ENCODE data around the gene CAMTA1. TPM values are rescaled to one million over a fixed set of nuclear protein-coding genes. Genes with fewer than 3 reads are reported as not detected.

CAMTA1 gene
- total and polyA plus RNA-seq, 4 donors = 48.1 to 140 (median 52.3) TPM

DNA sequence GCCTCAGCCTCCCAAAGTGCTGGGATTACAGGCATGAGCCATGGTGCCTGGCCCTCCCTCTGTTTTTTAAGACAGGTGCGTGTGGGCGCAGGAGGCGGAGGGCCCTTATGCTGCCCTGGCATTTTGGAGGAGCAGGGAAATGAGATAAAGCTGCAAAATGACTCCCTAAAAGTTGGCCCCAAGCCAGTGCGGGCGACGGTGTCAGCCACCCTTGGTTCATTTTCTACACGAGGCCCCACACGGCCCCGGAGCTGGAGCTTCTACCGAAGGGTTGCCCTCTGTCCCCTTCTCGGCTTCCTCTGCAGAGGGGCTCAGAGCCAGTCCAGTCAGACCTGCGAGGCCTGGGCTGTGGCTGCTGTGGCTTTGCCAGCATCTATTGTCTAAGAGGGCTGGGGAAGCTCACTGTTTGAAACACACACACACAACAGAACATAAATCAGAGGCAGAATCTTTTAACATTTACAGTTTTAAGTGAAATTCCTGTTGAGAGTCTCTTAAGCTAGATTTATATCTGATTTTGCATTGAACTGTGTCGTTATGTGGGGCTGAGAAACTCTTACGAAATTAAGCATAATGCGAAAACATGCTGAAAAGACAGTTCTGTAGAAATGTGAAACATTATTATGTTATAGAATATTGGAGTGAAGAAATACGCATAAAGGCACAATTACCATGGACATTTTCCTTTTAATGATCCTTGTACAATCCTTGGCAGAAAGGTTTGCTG lies 255.9 kb downstream of the CAMTA1 start:
- Histone ChIP-seq H3K36me3 (ENCODE audit: control insufficient read depth in 4 of 4, insufficient read depth in 4 of 4, low read length in 4 of 4) (no peaks in the 10 kb centered on the region), H3K4me3 (no peak overlapping the region), H3K27ac (ENCODE audit: low read depth in 1 of 2, low read length in 1 of 2) (no peak overlapping the region), H3K27me3 (ENCODE audit: control insufficient read depth in 3 of 3, insufficient read depth in 3 of 3, low read length in 2 of 3) (peaks cover 0 to 13% (median 0%) of the 10 kb centered on the region in 3 donors), H3K9ac (ENCODE audit: insufficient read depth in 1 of 2, low read length in 2 of 2) (no peak overlapping the region), H3K9me3 (ENCODE audit: control insufficient read depth in 4 of 4, insufficient read depth in 3 of 4, low read length in 3 of 4) (no peaks in the 10 kb centered on the region), H3K4me1 (ENCODE audit: control insufficient read depth in 5 of 5, insufficient read depth in 5 of 5, low read length in 5 of 5) (no peaks in the 10 kb centered on the region)
- ATAC-seq (ENCODE audit: insufficient read depth, low FRiP score) (no peak), DNase-seq (peak in 1 of 3 donors; percentile 7)
- WGBS, 2 donors = 69 to 77% methylated on average over 16 of the region's 16 CpGs
- TF ChIP-seq, protein P1, sequence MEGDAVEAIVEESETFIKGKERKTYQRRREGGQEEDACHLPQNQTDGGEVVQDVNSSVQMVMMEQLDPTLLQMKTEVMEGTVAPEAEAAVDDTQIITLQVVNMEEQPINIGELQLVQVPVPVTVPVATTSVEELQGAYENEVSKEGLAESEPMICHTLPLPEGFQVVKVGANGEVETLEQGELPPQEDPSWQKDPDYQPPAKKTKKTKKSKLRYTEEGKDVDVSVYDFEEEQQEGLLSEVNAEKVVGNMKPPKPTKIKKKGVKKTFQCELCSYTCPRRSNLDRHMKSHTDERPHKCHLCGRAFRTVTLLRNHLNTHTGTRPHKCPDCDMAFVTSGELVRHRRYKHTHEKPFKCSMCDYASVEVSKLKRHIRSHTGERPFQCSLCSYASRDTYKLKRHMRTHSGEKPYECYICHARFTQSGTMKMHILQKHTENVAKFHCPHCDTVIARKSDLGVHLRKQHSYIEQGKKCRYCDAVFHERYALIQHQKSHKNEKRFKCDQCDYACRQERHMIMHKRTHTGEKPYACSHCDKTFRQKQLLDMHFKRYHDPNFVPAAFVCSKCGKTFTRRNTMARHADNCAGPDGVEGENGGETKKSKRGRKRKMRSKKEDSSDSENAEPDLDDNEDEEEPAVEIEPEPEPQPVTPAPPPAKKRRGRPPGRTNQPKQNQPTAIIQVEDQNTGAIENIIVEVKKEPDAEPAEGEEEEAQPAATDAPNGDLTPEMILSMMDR (IDR thresholded peaks at IDR 0.05; ENCODE audit: control extremely low read depth, extremely low read depth) = no peak

DNA sequence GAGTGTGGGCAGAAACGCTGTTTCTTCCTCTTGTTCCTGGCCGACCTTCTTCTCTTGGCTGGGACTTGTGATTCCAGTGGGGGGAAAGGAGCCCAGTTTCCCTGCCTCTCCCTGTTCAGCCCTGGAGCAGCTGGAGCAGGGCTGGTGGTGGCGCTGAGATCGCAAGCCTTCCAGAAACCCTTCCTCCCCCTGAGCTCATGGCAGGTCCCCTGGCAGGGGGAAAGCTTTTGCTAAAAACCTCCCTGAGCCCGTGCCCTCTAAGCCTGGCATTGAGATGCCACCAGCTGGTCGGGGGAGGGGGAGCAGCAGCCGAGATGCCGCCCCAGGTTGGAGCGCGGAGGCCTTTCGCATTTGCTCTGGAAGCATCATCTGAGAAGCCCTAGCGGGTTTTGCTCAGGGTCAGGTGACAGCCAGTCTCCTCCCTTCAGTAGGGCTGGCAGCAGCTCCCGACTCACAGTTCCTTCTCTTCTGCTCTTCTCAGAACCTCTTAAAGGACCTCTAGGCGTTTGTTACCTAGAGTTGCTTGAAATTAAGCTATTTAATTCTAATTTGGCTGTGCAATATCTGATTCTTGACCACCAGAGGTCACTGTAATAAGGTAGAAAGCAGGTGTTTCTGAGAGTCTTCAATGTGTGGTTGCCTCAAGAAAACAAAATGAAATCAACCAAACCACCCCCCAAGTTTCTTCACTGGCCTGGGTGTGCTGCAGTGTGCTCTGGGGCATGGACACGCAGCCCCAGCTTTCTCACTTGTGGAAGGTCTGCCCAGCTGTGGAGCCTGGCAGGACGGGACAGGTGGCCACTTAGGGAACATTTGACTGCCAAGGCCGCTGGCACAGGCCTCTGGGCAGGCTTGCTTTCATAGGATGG lies 257.3 kb downstream of the CAMTA1 start:
- Histone ChIP-seq H3K4me3 (no peak overlapping the region), H3K9ac (ENCODE audit: insufficient read depth in 1 of 2, low read length in 2 of 2) (no peak overlapping the region), H3K9me3 (ENCODE audit: control insufficient read depth in 4 of 4, insufficient read depth in 3 of 4, low read length in 3 of 4) (peaks cover 0 to 4% (median 1%) of the 10 kb centered on the region in 4 donors), H3K4me1 (ENCODE audit: control insufficient read depth in 5 of 5, insufficient read depth in 5 of 5, low read length in 5 of 5) (no peaks in the 10 kb centered on the region), H3K27ac (ENCODE audit: low read depth in 1 of 2, low read length in 1 of 2) (no peak overlapping the region), H3K36me3 (ENCODE audit: control insufficient read depth in 4 of 4, insufficient read depth in 4 of 4, low read length in 4 of 4) (no peaks in the 10 kb centered on the region), H3K27me3 (ENCODE audit: control insufficient read depth in 3 of 3, insufficient read depth in 3 of 3, low read length in 2 of 3) (peaks cover 0 to 13% (median 0%) of the 10 kb centered on the region in 3 donors)
- TF ChIP-seq, protein P1 (IDR thresholded peaks at IDR 0.05; ENCODE audit: control extremely low read depth, extremely low read depth) = no peak
- WGBS, 2 donors = 62 to 65% methylated on average over 17 of the region's 17 CpGs
- DNase-seq (peak in 2 of 3 donors; percentile 16 to 35), ATAC-seq (ENCODE audit: insufficient read depth, low FRiP score) (no peak)

DNA sequence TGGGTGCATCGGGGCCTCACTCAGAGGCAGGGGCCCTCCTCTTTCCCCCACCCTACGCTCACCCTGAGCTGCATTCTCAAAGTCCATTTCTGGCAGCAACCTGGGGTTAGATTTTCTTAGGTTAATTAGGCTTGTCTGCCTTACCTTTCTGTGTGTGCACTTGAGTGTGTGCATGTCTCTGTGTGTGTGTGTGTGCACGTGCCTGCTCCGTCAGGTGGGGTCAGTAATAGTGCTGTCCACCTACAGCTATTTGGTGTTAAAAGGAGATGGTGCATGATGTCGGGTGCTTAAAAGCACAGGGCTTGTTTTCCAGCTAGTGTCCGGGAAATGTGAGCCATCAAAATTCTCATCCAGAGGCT lies 257.9 kb downstream of the CAMTA1 start:
- Histone ChIP-seq H3K4me1 (ENCODE audit: control insufficient read depth in 5 of 5, insufficient read depth in 5 of 5, low read length in 5 of 5) (no peaks in the 10 kb centered on the region), H3K27me3 (ENCODE audit: control insufficient read depth in 3 of 3, insufficient read depth in 3 of 3, low read length in 2 of 3) (peaks cover 0 to 13% (median 0%) of the 10 kb centered on the region in 3 donors), H3K36me3 (ENCODE audit: control insufficient read depth in 4 of 4, insufficient read depth in 4 of 4, low read length in 4 of 4) (no peaks in the 10 kb centered on the region), H3K9me3 (ENCODE audit: control insufficient read depth in 4 of 4, insufficient read depth in 3 of 4, low read length in 3 of 4) (peaks cover 0 to 4% (median 1%) of the 10 kb centered on the region in 4 donors), H3K4me3 (no peak overlapping the region), H3K9ac (ENCODE audit: insufficient read depth in 1 of 2, low read length in 2 of 2) (no peak overlapping the region), H3K27ac (ENCODE audit: low read depth in 1 of 2, low read length in 1 of 2) (no peak overlapping the region)
- ATAC-seq (ENCODE audit: insufficient read depth, low FRiP score) = no peak
- no peak for DNase-seq
- TF ChIP-seq, protein P1 (IDR thresholded peaks at IDR 0.05; ENCODE audit: control extremely low read depth, extremely low read depth) = no peak
- WGBS, 2 donors = 74 to 88% methylated on average over 6 of the region's 6 CpGs

Data from lung (tissue), 12 donors.